HG02763 (cell line): ENCODE data around the gene ASF1B.
A peak's percentile ranks its signal among the peaks of the same experiment; 100 is the strongest.

Experiments used
- ATAC-seq: cut with Tn5 transposase; IDR thresholded peaks from one replicate; pipeline ENCODE4 v1.9.1; 2021; ENCODE audit warnings: mild to moderate bottlenecking, moderate library complexity; ENCODE audit not compliant: unreplicated experiment

ASF1B gene

GRCh38 chr19:14089662-14090508 is 46.5 kb downstream of the ASF1B start:
- no peak for ATAC-seq

- no peak for ATAC-seq
Measured at GRCh38 chr19:14089412-14089661, 47.1 kb downstream of the ASF1B start.

- ATAC-seq = no peak
Measured at GRCh38 chr19:14088634-14089411, 47.6 kb downstream of the ASF1B start.

- no peak for ATAC-seq
Measured at GRCh38 chr19:14086098-14086497, 50.3 kb downstream of the ASF1B start.

GRCh38 chr19:14085309-14085995 is 50.9 kb downstream of the ASF1B start, which contains the start of gene C19orf67:
Gene C19orf67, minus strand, starts transcription at chr19:14085783. Its CDS starts 156 bp downstream, at chr19:14085627.
- ATAC-seq = no peak

- ATAC-seq = no peak
Measured at GRCh38 chr19:14082675-14082960, 53.8 kb downstream of the ASF1B start.

- ATAC-seq = peak; percentile 9
Measured at GRCh38 chr19:14081797-14082674, 54.4 kb downstream of the ASF1B start.

- ATAC-seq = peak; percentile 89
Measured at GRCh38 chr19:14080887-14081796, 55.2 kb downstream of the ASF1B start.

GRCh38 chr19:14078411-14078810 is 58.0 kb downstream of the ASF1B start:
- no peak for ATAC-seq

- no peak for ATAC-seq
Measured at GRCh38 chr19:14073925-14074838, 62.2 kb downstream of the ASF1B start.

GRCh38 chr19:14073261-14073924 is 63.0 kb downstream of the ASF1B start:
- peak; percentile 63 for ATAC-seq

GRCh38 chr19:14072535-14073260 is 63.7 kb downstream of the ASF1B start, which contains the start of gene MISP3:
Gene MISP3, plus strand, starts transcription at chr19:14072786. Its CDS starts 524 bp downstream, at chr19:14073310.
- peak; percentile 7 for ATAC-seq

- ATAC-seq = no peak
Measured at GRCh38 chr19:14070268-14071050, 65.9 kb downstream of the ASF1B start.
